ENCODE data around the gene ADAMTS3. TPM values are rescaled to one million over a fixed set of nuclear protein-coding genes. Genes with fewer than 3 reads are reported as not detected.

Gene ADAMTS3
- total and polyA plus RNA-seq, 2 donors (not counting 1 experiment from before 2014, with no cell fraction given) = not detected

DNA sequence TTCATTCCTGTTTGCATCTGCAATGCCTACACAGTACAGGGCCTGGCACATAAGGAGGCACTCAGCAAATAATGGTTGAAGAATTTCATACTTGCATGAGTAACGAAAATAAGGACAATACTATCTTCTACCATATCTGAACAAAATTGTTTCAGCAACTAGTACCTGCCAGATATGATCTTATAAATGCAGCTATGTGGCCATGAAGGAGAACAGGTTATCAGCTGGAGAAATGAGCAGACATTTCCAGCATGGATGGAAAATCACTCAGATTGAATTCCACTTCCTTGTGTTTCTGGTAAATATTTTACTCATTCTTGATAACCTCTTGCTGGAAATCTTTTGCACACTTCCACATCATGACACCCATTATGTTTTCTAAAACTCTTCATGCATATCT is 204.0 kb downstream of the ADAMTS3 start:
- Histone ChIP-seq H3K4me2 (replicated peaks; ENCODE audit: low read depth, low read length, poor library complexity, severe bottlenecking) (no peak overlapping the region), H3K27me3 (replicated peaks in 1 of 4; ENCODE audit: control extremely low read depth in 1 of 4, control insufficient read depth in 3 of 4, insufficient read depth in 4 of 4, low read length in 3 of 4) (no peaks in the 10 kb centered on the region), H3K4me1 (ENCODE audit: control insufficient read depth in 2 of 2, insufficient read depth in 2 of 2, low read length in 2 of 2) (no peaks in the 10 kb centered on the region), H3K27ac (ENCODE audit: low read length in 2 of 2) (no peak overlapping the region), H2AFZ (ENCODE audit: insufficient read depth, low read depth, low read length, poor library complexity, severe bottlenecking) (no peak overlapping the region), H3K79me2 (ENCODE audit: control insufficient read depth, insufficient read depth, low read length) (no peaks in the 10 kb centered on the region), H3K9ac (ENCODE audit: low read length) (no peak overlapping the region), H3K4me3 (ENCODE audit: control extremely low read depth in 1 of 5, extremely low read depth in 1 of 5, insufficient read depth in 1 of 5, low read depth in 2 of 5, low read length in 4 of 5) (no peak overlapping the region), H3K36me3 (replicated peaks in 1 of 2; ENCODE audit: control extremely low read depth in 1 of 2, control insufficient read depth in 1 of 2, extremely low read depth in 1 of 2, insufficient read depth in 2 of 2, low read length in 1 of 2) (no peaks in the 10 kb centered on the region), H4K20me1 (ENCODE audit: control insufficient read depth, insufficient read depth, low read length, poor library complexity, severe bottlenecking) (no peaks in the 10 kb centered on the region), H3K9me3 (ENCODE audit: control extremely low read depth in 1 of 3, control insufficient read depth in 2 of 3, insufficient read depth in 1 of 3, low read length in 2 of 3) (no peaks in the 10 kb centered on the region)
- Mint-ChIP-seq H3K4me3 (no peak overlapping the region), H3K27me3 (no peaks in the 10 kb centered on the region), H3K27ac (no peak overlapping the region), H3K9me3 (ENCODE audit: insufficient read depth) (no peaks in the 10 kb centered on the region), H3K4me1 (no peaks in the 10 kb centered on the region)
- ChIA-PET POLR2A (no interaction called here), CTCF (no interaction called here)
- ATAC-seq (ENCODE audit: low read depth) (no peak), DNase-seq (no peak)
- intact Hi-C loops (cut with micrococcal nuclease) = no loop called here
- no peak for TF ChIP-seq EZH2 (IDR thresholded peaks at IDR 0.05; ENCODE audit: borderline replicate concordance, insufficient read depth, low read depth, low read length, poor library complexity, severe bottlenecking)
- WGBS (ENCODE audit: insufficient coverage) = no CpG with 5 or more reads among the region's 1 CpG

DNA sequence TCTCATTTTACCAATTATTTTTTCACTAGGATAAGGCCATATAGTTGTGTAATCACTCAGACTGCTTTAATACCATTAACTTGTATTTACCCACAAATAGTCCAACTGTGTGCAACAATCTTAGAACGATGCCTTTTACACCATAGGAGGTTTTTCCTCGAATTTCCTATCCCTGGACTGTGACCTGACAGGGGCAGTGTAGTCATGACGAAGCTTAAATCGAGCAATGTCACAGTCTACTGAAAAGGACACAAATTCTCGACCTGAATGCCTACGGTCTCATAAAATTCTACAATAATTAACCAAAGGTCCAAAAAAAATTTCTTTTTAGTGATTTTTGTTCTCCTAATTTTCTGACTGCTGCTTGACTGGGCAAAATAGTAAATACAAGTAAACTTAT is 208.9 kb downstream of the ADAMTS3 start:
- WGBS (ENCODE audit: insufficient coverage) = 91% methylated on average over 4 of the region's 6 CpGs
- Histone ChIP-seq H3K4me1 (ENCODE audit: control insufficient read depth in 2 of 2, insufficient read depth in 2 of 2, low read length in 2 of 2) (no peaks in the 10 kb centered on the region), H2AFZ (ENCODE audit: insufficient read depth, low read depth, low read length, poor library complexity, severe bottlenecking) (no peak overlapping the region), H3K9me3 (ENCODE audit: control extremely low read depth in 1 of 3, control insufficient read depth in 2 of 3, insufficient read depth in 1 of 3, low read length in 2 of 3) (no peaks in the 10 kb centered on the region), H3K27ac (ENCODE audit: low read length in 2 of 2) (no peak overlapping the region), H3K4me3 (ENCODE audit: control extremely low read depth in 1 of 5, extremely low read depth in 1 of 5, insufficient read depth in 1 of 5, low read depth in 2 of 5, low read length in 4 of 5) (no peak overlapping the region), H3K9ac (ENCODE audit: low read length) (no peak overlapping the region), H3K27me3 (replicated peaks in 1 of 4; ENCODE audit: control extremely low read depth in 1 of 4, control insufficient read depth in 3 of 4, insufficient read depth in 4 of 4, low read length in 3 of 4) (no peaks in the 10 kb centered on the region), H3K4me2 (replicated peaks; ENCODE audit: low read depth, low read length, poor library complexity, severe bottlenecking) (no peak overlapping the region), H3K36me3 (replicated peaks in 1 of 2; ENCODE audit: control extremely low read depth in 1 of 2, control insufficient read depth in 1 of 2, extremely low read depth in 1 of 2, insufficient read depth in 2 of 2, low read length in 1 of 2) (no peaks in the 10 kb centered on the region), H4K20me1 (ENCODE audit: control insufficient read depth, insufficient read depth, low read length, poor library complexity, severe bottlenecking) (no peaks in the 10 kb centered on the region), H3K79me2 (ENCODE audit: control insufficient read depth, insufficient read depth, low read length) (no peaks in the 10 kb centered on the region)
- Mint-ChIP-seq H3K4me1 (no peaks in the 10 kb centered on the region), H3K9me3 (ENCODE audit: insufficient read depth) (no peaks in the 10 kb centered on the region), H3K4me3 (no peak overlapping the region), H3K27me3 (no peaks in the 10 kb centered on the region), H3K27ac (no peak overlapping the region)
- intact Hi-C loops (cut with micrococcal nuclease) = no loop called here
- ATAC-seq (ENCODE audit: low read depth) (no peak), DNase-seq (no peak)
- ChIA-PET CTCF (no interaction called here), POLR2A (no interaction called here)
- TF ChIP-seq, protein P1, sequence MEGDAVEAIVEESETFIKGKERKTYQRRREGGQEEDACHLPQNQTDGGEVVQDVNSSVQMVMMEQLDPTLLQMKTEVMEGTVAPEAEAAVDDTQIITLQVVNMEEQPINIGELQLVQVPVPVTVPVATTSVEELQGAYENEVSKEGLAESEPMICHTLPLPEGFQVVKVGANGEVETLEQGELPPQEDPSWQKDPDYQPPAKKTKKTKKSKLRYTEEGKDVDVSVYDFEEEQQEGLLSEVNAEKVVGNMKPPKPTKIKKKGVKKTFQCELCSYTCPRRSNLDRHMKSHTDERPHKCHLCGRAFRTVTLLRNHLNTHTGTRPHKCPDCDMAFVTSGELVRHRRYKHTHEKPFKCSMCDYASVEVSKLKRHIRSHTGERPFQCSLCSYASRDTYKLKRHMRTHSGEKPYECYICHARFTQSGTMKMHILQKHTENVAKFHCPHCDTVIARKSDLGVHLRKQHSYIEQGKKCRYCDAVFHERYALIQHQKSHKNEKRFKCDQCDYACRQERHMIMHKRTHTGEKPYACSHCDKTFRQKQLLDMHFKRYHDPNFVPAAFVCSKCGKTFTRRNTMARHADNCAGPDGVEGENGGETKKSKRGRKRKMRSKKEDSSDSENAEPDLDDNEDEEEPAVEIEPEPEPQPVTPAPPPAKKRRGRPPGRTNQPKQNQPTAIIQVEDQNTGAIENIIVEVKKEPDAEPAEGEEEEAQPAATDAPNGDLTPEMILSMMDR (IDR thresholded peaks at IDR 0.05) = no peak
- TF ChIP-seq EZH2 (IDR thresholded peaks at IDR 0.05; ENCODE audit: borderline replicate concordance, insufficient read depth, low read depth, low read length, poor library complexity, severe bottlenecking) = no peak
